ENCODE results near the gene IQGAP2.

DNA sequence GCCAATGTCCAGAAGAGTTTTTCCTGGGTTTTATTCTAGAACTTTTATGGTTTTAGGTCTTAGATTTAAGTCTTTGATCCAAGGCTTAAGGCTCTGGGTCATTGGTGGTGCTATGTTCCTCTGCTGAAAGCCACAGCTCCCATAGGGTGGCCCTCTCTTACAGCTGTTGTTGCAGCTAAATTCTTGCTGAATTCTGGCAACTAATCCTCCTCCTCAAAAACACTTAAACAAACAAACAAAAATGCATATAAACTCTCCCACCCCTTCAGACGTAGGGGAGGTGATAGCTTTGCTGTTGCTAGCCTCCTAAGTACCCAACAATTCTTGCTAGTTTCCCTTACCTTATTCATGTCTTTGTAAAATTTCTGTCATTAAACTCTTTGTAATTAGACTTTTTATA is 30.2 kb downstream of the IQGAP2 start:
- TF ChIP-seq ZNF629 (tag by site-specific recombination; IDR thresholded peaks at IDR 0.05): no peak
- no peak for TF ChIP-seq RBAK (tag by site-specific recombination; IDR thresholded peaks at IDR 0.05)
- no peak for TF ChIP-seq ZNF571 (tag by site-specific recombination; IDR thresholded peaks at IDR 0.05)
- TF ChIP-seq, protein P1, sequence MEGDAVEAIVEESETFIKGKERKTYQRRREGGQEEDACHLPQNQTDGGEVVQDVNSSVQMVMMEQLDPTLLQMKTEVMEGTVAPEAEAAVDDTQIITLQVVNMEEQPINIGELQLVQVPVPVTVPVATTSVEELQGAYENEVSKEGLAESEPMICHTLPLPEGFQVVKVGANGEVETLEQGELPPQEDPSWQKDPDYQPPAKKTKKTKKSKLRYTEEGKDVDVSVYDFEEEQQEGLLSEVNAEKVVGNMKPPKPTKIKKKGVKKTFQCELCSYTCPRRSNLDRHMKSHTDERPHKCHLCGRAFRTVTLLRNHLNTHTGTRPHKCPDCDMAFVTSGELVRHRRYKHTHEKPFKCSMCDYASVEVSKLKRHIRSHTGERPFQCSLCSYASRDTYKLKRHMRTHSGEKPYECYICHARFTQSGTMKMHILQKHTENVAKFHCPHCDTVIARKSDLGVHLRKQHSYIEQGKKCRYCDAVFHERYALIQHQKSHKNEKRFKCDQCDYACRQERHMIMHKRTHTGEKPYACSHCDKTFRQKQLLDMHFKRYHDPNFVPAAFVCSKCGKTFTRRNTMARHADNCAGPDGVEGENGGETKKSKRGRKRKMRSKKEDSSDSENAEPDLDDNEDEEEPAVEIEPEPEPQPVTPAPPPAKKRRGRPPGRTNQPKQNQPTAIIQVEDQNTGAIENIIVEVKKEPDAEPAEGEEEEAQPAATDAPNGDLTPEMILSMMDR (tag by site-specific recombination; IDR thresholded peaks at IDR 0.05): no peak

All from HEK293 (cell line).